PC-3 (cell line): ENCODE measurements around the gene RAMP1. TPM values are rescaled to one million over a fixed set of nuclear protein-coding genes. Genes with fewer than 3 reads are reported as not detected.
"Not testable (repeated sequence)": the region's sequence is repeated elsewhere in the genome, so short reads cannot be mapped to it uniquely, and the experiment has no call there.

Source experiments
- ATAC-seq: fragments of 200-7000 bp; cut with Tn5 transposase; 2 replicates; pipeline ENCODE4 v1.9.1; 2020; ENCODE audit warnings: mild to moderate bottlenecking, moderate library complexity
- BruUV-seq: library from RNA; stranded (reverse); fragments of 400-500 nt; replicated peaks from 2 replicates; lab custom pipeline; 2021; lab: Mats Ljungman, UMichigan
- CTCF ChIA-PET: fragments of 300-600 bp; sonication (Branson Sonifier 250); formaldehyde crosslinking; loops from one replicate; lab custom pipeline; 2022; ENCODE audit warnings: antibody characterized with exemption; lab: Charles Lee
- POLR2A ChIA-PET: fragments of 300-600 bp; sonication (Branson Sonifier 250); formaldehyde crosslinking; loops from one replicate; lab custom pipeline; 2022; ENCODE audit warnings: antibody characterized with exemption; ENCODE audit not compliant: unreplicated experiment; lab: Charles Lee
- DNase-seq: peaks from one replicate; pipeline ENCODE4 v3.0.0-alpha.2; 2015
- H2AFZ ChIP-seq: fragments of 300-600 bp; sonication (generic); 2 replicates; pipeline ENCODE4 v1.6.0; 2016; ENCODE audit warnings: antibody characterized with exemption, low read length
- H3F3A ChIP-seq: fragments of 300-600 bp; sonication (generic); one replicate; pipeline ENCODE4 v1.6.0; 2017; ENCODE audit warnings: antibody characterized with exemption, low read length, control low read depth, mild to moderate bottlenecking; ENCODE audit not compliant: unreplicated experiment
- H3K27ac ChIP-seq: fragments of 300-600 bp; sonication (generic); 2 replicates; pipeline ENCODE4 v1.5.1; 2016; ENCODE audit warnings: mild to moderate bottlenecking, low read length
- H3K27me3 ChIP-seq: fragments of 300-600 bp; sonication (generic); 2 replicates; pipeline ENCODE4 v1.6.1; 2016; ENCODE audit warnings: low read length, mixed read lengths
- H3K36me3 ChIP-seq: fragments of 300-600 bp; sonication (generic); 2 replicates; pipeline ENCODE4 v1.6.1; 2016; ENCODE audit warnings: low read depth, mixed run types, low read length, mixed read lengths
- H3K4me1 ChIP-seq: fragments of 300-600 bp; sonication (generic); 2 replicates; pipeline ENCODE4 v1.5.1; 2016; ENCODE audit warnings: low read length; ENCODE audit not compliant: insufficient read depth
- H3K4me2 ChIP-seq: fragments of 300-600 bp; sonication (generic); 2 replicates; pipeline ENCODE4 v1.6.0; 2016; ENCODE audit warnings: low read length
- H3K4me3 ChIP-seq: fragments of 300-600 bp; sonication (generic); 2 replicates; pipeline ENCODE4 v1.5.1; 2016; ENCODE audit warnings: mild to moderate bottlenecking, low read length, mixed read lengths
- H3K79me2 ChIP-seq: fragments of 300-600 bp; sonication (generic); 2 replicates; pipeline ENCODE4 v1.6.1; 2017; ENCODE audit warnings: low read length, mixed read lengths
- H3K9ac ChIP-seq: fragments of 300-600 bp; sonication (generic); 2 replicates; pipeline ENCODE4 v1.6.0; 2016; ENCODE audit warnings: mild to moderate bottlenecking, low read length
- H3K9me2 ChIP-seq: fragments of 300-600 bp; sonication (generic); replicated peaks from 2 replicates; pipeline ENCODE4 v1.6.1; 2016; ENCODE audit warnings: mixed run types, low read length, mixed read lengths
- H3K9me3 ChIP-seq: fragments of 300-600 bp; sonication (generic); 2 replicates; pipeline ENCODE4 v1.6.1; 2016; ENCODE audit warnings: low read length, mixed read lengths
- H4K20me1 ChIP-seq: fragments of 300-600 bp; sonication (generic); 2 replicates; pipeline ENCODE4 v1.6.1; 2016; ENCODE audit warnings: low read length, mixed read lengths
- EZH2 ChIP-seq: fragments of 300-600 bp; sonication (generic); IDR thresholded peaks from one replicate; pipeline ENCODE4 v1.6.1; 2017; ENCODE audit warnings: antibody characterized with exemption, mild to moderate bottlenecking, low read length; ENCODE audit not compliant: unreplicated experiment
- EZH2phosphoT487 ChIP-seq: fragments of 300-600 bp; sonication (generic); IDR thresholded peaks from 2 replicates; pipeline ENCODE4 v1.6.1; 2018; ENCODE audit warnings: mild to moderate bottlenecking, antibody characterized with exemption, low read length, borderline replicate concordance
- intact Hi-C: fragments of 100-400 bp; cut with micrococcal nuclease; formaldehyde crosslinking; loops from 2 replicates; pipeline ENCODE4 v1.9.0; 2023
- total RNA-seq: library from RNA; depleted of rRNA; stranded (reverse); fragments of >200 nt; gene quantifications from 2 replicates; pipeline ENCODE4 v1.2.3, GENCODE V29; 2014
- TF ChIP-seq, protein P1 (sequence below): fragments of 300-600 bp; sonication (generic); conservative IDR thresholded peaks from 2 replicates; pipeline ENCODE4 v1.5.1; 2017; ENCODE audit warnings: antibody characterized with exemption, low read depth, mild to moderate bottlenecking, low read length

Gene RAMP1
- total RNA-seq, 1 experiment from 2014 or later = 210 TPM

DNA sequence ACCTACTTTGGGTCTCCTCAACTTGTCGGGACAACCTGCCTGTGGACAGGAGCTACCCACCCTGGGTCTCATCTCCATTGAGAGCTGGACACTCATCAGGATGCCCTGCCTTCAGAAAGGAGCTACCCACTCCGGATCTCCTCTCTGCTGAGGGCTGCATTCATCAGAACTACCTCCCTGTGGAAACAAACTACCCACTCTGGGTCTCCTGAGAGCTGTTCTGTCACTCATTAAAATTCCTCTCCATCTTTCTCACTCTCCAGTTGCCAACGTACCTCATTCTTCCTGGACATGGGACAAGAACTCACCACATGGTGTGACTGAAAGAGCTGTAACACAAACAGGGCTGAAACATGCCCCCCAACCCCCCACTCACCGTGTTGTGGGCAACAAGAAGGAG is 84.9 kb downstream of the RAMP1 start:
- BruUV-seq = no TSS peak
- DNase-seq (no peak), ATAC-seq (no peak)
- Histone ChIP-seq H3K27me3 (no peaks in the 10 kb centered on the region), H3K79me2 (no peaks in the 10 kb centered on the region), H3F3A (no peaks in the 10 kb centered on the region), H3K9me3 (0 out of 2 replicates have a peak, but pooled peaks cover 6% of the 10 kb centered on the region), H3K4me3 (no peak overlapping the region), H3K4me2 (no peak overlapping the region), H4K20me1 (no peaks in the 10 kb centered on the region), H3K9ac (no peak overlapping the region), H3K27ac (no peak overlapping the region), H3K4me1 (no peaks in the 10 kb centered on the region), H2AFZ (no peak overlapping the region), H3K36me3 (no peaks in the 10 kb centered on the region), H3K9me2 (no peaks in the 10 kb centered on the region)
- POLR2A ChIA-PET = no interaction called here
- CTCF ChIA-PET = no interaction called here
- intact Hi-C loops = no loop called here
- TF ChIP-seq EZH2 (no peak), EZH2phosphoT487 (no peak)
- TF ChIP-seq, protein P1, sequence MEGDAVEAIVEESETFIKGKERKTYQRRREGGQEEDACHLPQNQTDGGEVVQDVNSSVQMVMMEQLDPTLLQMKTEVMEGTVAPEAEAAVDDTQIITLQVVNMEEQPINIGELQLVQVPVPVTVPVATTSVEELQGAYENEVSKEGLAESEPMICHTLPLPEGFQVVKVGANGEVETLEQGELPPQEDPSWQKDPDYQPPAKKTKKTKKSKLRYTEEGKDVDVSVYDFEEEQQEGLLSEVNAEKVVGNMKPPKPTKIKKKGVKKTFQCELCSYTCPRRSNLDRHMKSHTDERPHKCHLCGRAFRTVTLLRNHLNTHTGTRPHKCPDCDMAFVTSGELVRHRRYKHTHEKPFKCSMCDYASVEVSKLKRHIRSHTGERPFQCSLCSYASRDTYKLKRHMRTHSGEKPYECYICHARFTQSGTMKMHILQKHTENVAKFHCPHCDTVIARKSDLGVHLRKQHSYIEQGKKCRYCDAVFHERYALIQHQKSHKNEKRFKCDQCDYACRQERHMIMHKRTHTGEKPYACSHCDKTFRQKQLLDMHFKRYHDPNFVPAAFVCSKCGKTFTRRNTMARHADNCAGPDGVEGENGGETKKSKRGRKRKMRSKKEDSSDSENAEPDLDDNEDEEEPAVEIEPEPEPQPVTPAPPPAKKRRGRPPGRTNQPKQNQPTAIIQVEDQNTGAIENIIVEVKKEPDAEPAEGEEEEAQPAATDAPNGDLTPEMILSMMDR = no peak

DNA sequence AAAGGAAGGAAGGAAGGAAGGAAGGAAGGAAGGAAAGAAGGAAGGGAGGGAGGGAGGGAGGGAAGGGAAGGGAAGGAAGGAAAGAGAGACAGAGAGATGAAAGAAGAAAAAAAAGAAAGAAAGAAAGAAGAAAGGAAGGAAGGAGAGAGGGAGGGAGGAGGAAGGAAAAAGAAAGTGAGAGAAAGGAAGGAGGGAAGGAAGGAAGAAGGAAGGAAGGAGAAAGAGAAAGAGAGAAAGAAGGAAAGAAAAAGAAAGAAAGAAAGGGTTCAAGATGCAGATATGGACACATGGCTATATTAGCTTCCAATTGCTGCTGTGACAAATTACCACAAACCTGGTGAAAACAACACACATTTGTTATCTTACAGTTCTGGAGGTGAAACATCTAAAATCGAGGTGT is 87.0 kb downstream of the RAMP1 start:
- no peaks in the 10 kb centered on the region for H3F3A ChIP-seq
- intact Hi-C loops = no loop called here
- H3K4me3 ChIP-seq = no peak overlapping the region
- POLR2A ChIA-PET = no interaction called here
- H3K36me3 ChIP-seq = no peaks in the 10 kb centered on the region
- no peaks in the 10 kb centered on the region for H3K27me3 ChIP-seq
- H3K4me1 ChIP-seq = no peaks in the 10 kb centered on the region
- DNase-seq (no peak), ATAC-seq (no peak)
- BruUV-seq = no TSS peak
- H3K9me3 ChIP-seq = 0 out of 2 replicates have a peak, but pooled peaks cover 6% of the 10 kb centered on the region
- no peaks in the 10 kb centered on the region for H3K9me2 ChIP-seq
- no peak overlapping the region for H2AFZ ChIP-seq
- no peaks in the 10 kb centered on the region for H3K79me2 ChIP-seq
- H4K20me1 ChIP-seq = no peaks in the 10 kb centered on the region
- CTCF ChIA-PET = no interaction called here
- no peak overlapping the region for H3K9ac ChIP-seq
- H3K4me2 ChIP-seq = no peak overlapping the region
- TF ChIP-seq EZH2 (no peak), EZH2phosphoT487 (no peak)
- TF ChIP-seq, protein P1 = no peak
- H3K27ac ChIP-seq = no peak overlapping the region

DNA sequence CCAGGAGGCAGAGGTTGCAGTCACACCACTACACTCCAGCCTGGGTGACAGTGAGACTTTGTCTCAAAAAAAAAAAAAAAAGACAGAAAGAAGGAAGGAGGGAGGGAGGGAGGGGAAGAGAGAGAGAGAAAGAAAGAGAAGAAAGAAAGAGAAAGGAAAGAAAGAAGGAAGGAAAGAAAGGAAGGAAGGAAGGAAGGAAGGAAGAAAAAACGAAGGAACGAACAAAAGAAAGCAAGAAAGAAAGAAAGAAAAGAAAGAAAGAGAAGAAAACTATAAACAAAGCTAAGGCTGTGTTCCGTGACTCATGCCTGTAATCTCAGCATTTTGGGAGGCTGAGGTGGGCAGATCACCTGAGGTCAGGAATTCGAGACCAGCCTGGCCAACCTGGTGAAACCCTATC is 91.9 kb downstream of the RAMP1 start:
- H3F3A ChIP-seq, H3K4me3 ChIP-seq, H4K20me1 ChIP-seq, DNase-seq, H3K36me3 ChIP-seq, intact Hi-C loops, H3K9me2 ChIP-seq, ATAC-seq, BruUV-seq, H3K27ac ChIP-seq, H3K27me3 ChIP-seq, CTCF ChIA-PET, POLR2A ChIA-PET, H3K79me2 ChIP-seq, H2AFZ ChIP-seq, H3K9ac ChIP-seq, H3K4me1 ChIP-seq, H3K4me2 ChIP-seq, H3K9me3 ChIP-seq: not testable (repeated sequence)
